ENCODE data around the gene TOP3B. TPM values are rescaled to one million over a fixed set of nuclear protein-coding genes. Genes with fewer than 3 reads are reported as not detected.

The TOP3B gene
- total RNA-seq, 2 donors from 2014 or later: 29.6 to 33.2 TPM

- Mint-ChIP-seq H3K27me3 (ENCODE audit: low read depth) (peaks cover 5% of the 10 kb centered on the region), H3K4me3 (no peak overlapping the region), H3K4me1 (ENCODE audit: low read depth) (peaks cover 5% of the 10 kb centered on the region), H3K9me3 (no peaks in the 10 kb centered on the region), H3K36me3 (ENCODE audit: insufficient read depth in 2 of 2) (no peaks in the 10 kb centered on the region), H3K27ac (no peak overlapping the region)
- ATAC-seq (replicated peaks in 1 of 2): no peak
- no peak for DNase-seq
Measured at GRCh38 chr22:22003233-22003632, 20.6 kb upstream of the TOP3B start.

GRCh38 chr22:22002526-22003055, 20.0 kb upstream of the TOP3B start:
- Mint-ChIP-seq H3K4me3 (no peak overlapping the region), H3K27me3 (ENCODE audit: low read depth) (peaks cover 5% of the 10 kb centered on the region)
- DNase-seq: no peak

GRCh38 chr22:22001664-22002525, 19.3 kb upstream of the TOP3B start:
- H3K9me3 Mint-ChIP-seq: no peaks in the 10 kb centered on the region
- H3K4me1 Mint-ChIP-seq (ENCODE audit: low read depth): peaks cover 5% of the 10 kb centered on the region
- no peak for DNase-seq
- no peak for ATAC-seq (replicated peaks in 1 of 2)
- H3K4me3 Mint-ChIP-seq: no peak overlapping the region
- no peaks in the 10 kb centered on the region for H3K36me3 Mint-ChIP-seq (ENCODE audit: insufficient read depth in 2 of 2)
- H3K27me3 Mint-ChIP-seq (ENCODE audit: low read depth): peaks cover 5% of the 10 kb centered on the region
- H3K27ac Mint-ChIP-seq: no peak overlapping the region

More at GRCh38 chr22:22002526-22003055, 20.0 kb upstream of the TOP3B start:
- ATAC-seq (replicated peaks in 1 of 2): no peak
- Mint-ChIP-seq H3K27ac (no peak overlapping the region), H3K9me3 (no peaks in the 10 kb centered on the region), H3K4me1 (ENCODE audit: low read depth) (peaks cover 5% of the 10 kb centered on the region), H3K36me3 (ENCODE audit: insufficient read depth in 2 of 2) (no peaks in the 10 kb centered on the region)

GRCh38 chr22:21998595-21999247, 16.1 kb upstream of the TOP3B start:
- no peaks in the 10 kb centered on the region for H3K36me3 Mint-ChIP-seq (ENCODE audit: insufficient read depth in 2 of 2)
- H3K4me3 Mint-ChIP-seq: no peak overlapping the region
- no peaks in the 10 kb centered on the region for H3K4me1 Mint-ChIP-seq (ENCODE audit: low read depth)
- DNase-seq (no peak), ATAC-seq (replicated peaks in 1 of 2) (no peak)
- H3K9me3 Mint-ChIP-seq: no peaks in the 10 kb centered on the region
- H3K27ac Mint-ChIP-seq: no peak overlapping the region
- H3K27me3 Mint-ChIP-seq (ENCODE audit: low read depth): peaks cover 5% of the 10 kb centered on the region

- Mint-ChIP-seq H3K9me3 (no peaks in the 10 kb centered on the region), H3K27me3 (ENCODE audit: low read depth) (peaks cover 5% of the 10 kb centered on the region), H3K4me3 (no peak overlapping the region), H3K36me3 (ENCODE audit: insufficient read depth in 2 of 2) (no peaks in the 10 kb centered on the region), H3K4me1 (ENCODE audit: low read depth) (no peaks in the 10 kb centered on the region), H3K27ac (no peak overlapping the region)
- DNase-seq (no peak), ATAC-seq (replicated peaks in 1 of 2) (no peak)
Measured at GRCh38 chr22:21996175-21996720, 13.7 kb upstream of the TOP3B start.

- Mint-ChIP-seq H3K36me3 (ENCODE audit: insufficient read depth in 2 of 2) (no peaks in the 10 kb centered on the region), H3K9me3 (no peaks in the 10 kb centered on the region), H3K4me1 (ENCODE audit: low read depth) (no peaks in the 10 kb centered on the region), H3K4me3 (no peak overlapping the region), H3K27ac (no peak overlapping the region), H3K27me3 (ENCODE audit: low read depth) (peaks cover 4% of the 10 kb centered on the region)
- ATAC-seq (replicated peaks in 1 of 2): no peak
- DNase-seq: no peak
Measured at GRCh38 chr22:21995660-21996059, 13.1 kb upstream of the TOP3B start.

GRCh38 chr22:21994881-21995444, 12.4 kb upstream of the TOP3B start:
- no peak overlapping the region for H3K4me3 Mint-ChIP-seq
- no peak overlapping the region for H3K27ac Mint-ChIP-seq
- DNase-seq (no peak), ATAC-seq (replicated peaks in 1 of 2) (no peak)
- no peaks in the 10 kb centered on the region for H3K27me3 Mint-ChIP-seq (ENCODE audit: low read depth)
- no peaks in the 10 kb centered on the region for H3K4me1 Mint-ChIP-seq (ENCODE audit: low read depth)
- H3K36me3 Mint-ChIP-seq (ENCODE audit: insufficient read depth in 2 of 2): no peaks in the 10 kb centered on the region
- H3K9me3 Mint-ChIP-seq: no peaks in the 10 kb centered on the region

- H3K4me1 Mint-ChIP-seq (ENCODE audit: low read depth): no peaks in the 10 kb centered on the region
- DNase-seq: no peak
- peaks cover 10% of the 10 kb centered on the region for H3K27me3 Mint-ChIP-seq (ENCODE audit: low read depth)
- H3K27ac Mint-ChIP-seq: no peak overlapping the region
- no peaks in the 10 kb centered on the region for H3K9me3 Mint-ChIP-seq
- no peaks in the 10 kb centered on the region for H3K36me3 Mint-ChIP-seq (ENCODE audit: insufficient read depth in 2 of 2)
- ATAC-seq (replicated peaks in 1 of 2): no peak
- H3K4me3 Mint-ChIP-seq: no peak overlapping the region
Measured at GRCh38 chr22:21992593-21993237, 10.1 kb upstream of the TOP3B start.

GRCh38 chr22:21991774-21992173, 9.2 kb upstream of the TOP3B start:
- no peaks in the 10 kb centered on the region for H3K9me3 Mint-ChIP-seq
- DNase-seq (no peak), ATAC-seq (replicated peaks in 1 of 2) (no peak)
- H3K27ac Mint-ChIP-seq: no peak overlapping the region
- no peak overlapping the region for H3K4me3 Mint-ChIP-seq
- H3K4me1 Mint-ChIP-seq (ENCODE audit: low read depth): no peaks in the 10 kb centered on the region
- no peaks in the 10 kb centered on the region for H3K36me3 Mint-ChIP-seq (ENCODE audit: insufficient read depth in 2 of 2)
- peaks cover 10% of the 10 kb centered on the region for H3K27me3 Mint-ChIP-seq (ENCODE audit: low read depth)

- Mint-ChIP-seq H3K4me3 (no peak overlapping the region), H3K27me3 (ENCODE audit: low read depth) (peaks cover 10% of the 10 kb centered on the region), H3K36me3 (ENCODE audit: insufficient read depth in 2 of 2) (no peaks in the 10 kb centered on the region), H3K27ac (no peak overlapping the region), H3K4me1 (ENCODE audit: low read depth) (no peaks in the 10 kb centered on the region), H3K9me3 (no peaks in the 10 kb centered on the region)
- DNase-seq (no peak), ATAC-seq (replicated peaks in 1 of 2) (no peak)
Measured at GRCh38 chr22:21991304-21991596, 8.7 kb upstream of the TOP3B start.

GRCh38 chr22:21990445-21991303, 8.1 kb upstream of the TOP3B start:
- ATAC-seq (replicated peaks in 1 of 2) (no peak), DNase-seq (no peak)
- Mint-ChIP-seq H3K4me1 (ENCODE audit: low read depth) (no peaks in the 10 kb centered on the region), H3K9me3 (no peaks in the 10 kb centered on the region), H3K27ac (no peak overlapping the region), H3K4me3 (no peak overlapping the region), H3K36me3 (ENCODE audit: insufficient read depth in 2 of 2) (no peaks in the 10 kb centered on the region), H3K27me3 (ENCODE audit: low read depth) (peaks cover 10% of the 10 kb centered on the region)

- Mint-ChIP-seq H3K27me3 (ENCODE audit: low read depth) (peaks cover 10% of the 10 kb centered on the region), H3K4me3 (no peak overlapping the region), H3K27ac (no peak overlapping the region), H3K36me3 (ENCODE audit: insufficient read depth in 2 of 2) (no peaks in the 10 kb centered on the region), H3K9me3 (no peaks in the 10 kb centered on the region), H3K4me1 (ENCODE audit: low read depth) (no peaks in the 10 kb centered on the region)
- DNase-seq (no peak), ATAC-seq (replicated peaks in 1 of 2) (no peak)
Measured at GRCh38 chr22:21989049-21989448, 6.5 kb upstream of the TOP3B start.
